ENCODE data around the gene ARPC1A. TPM values are rescaled to one million over a fixed set of nuclear protein-coding genes. Genes with fewer than 3 reads are reported as not detected.
"Not testable (repeated sequence)": the region's sequence is repeated elsewhere in the genome, so short reads cannot be mapped to it uniquely, and the experiment has no call there.

ARPC1A gene
- total RNA-seq, 2 donors from 2014 or later, result 47.4 to 74.1 TPM

DNA sequence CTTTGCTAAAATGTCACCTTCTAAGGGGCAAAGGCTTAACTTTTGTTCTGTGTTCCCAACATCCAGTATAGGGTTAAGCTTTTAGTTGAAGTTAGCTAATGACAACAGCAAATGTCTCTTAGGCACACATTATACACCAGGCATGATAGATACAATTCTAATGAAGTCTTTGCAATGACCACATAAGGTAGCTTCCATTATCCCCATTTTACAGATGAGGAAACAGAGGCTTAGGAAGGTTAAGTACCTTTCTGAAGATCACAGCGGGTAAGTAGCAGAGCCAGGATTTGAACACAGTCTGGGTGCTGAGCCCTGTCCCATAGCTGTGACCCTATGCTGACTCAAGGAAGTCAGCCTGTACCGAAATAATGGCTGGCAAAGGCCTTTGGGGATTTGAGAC, 84.9 kb downstream of the ARPC1A start:
- no peaks in the 10 kb centered on the region for H3K9me3 Mint-ChIP-seq
- peaks cover 24% of the 10 kb centered on the region for H3K4me1 Mint-ChIP-seq
- no peaks in the 10 kb centered on the region for H3K27me3 Mint-ChIP-seq
- peak overlapping the region; percentile 94 for H3K4me3 Mint-ChIP-seq
- peaks cover 90% of the 10 kb centered on the region for H3K36me3 Mint-ChIP-seq (ENCODE audit: low read depth)
- H3K27ac Mint-ChIP-seq, result peak overlapping the region; percentile 98
- no peak for ATAC-seq (replicated peaks)

DNA sequence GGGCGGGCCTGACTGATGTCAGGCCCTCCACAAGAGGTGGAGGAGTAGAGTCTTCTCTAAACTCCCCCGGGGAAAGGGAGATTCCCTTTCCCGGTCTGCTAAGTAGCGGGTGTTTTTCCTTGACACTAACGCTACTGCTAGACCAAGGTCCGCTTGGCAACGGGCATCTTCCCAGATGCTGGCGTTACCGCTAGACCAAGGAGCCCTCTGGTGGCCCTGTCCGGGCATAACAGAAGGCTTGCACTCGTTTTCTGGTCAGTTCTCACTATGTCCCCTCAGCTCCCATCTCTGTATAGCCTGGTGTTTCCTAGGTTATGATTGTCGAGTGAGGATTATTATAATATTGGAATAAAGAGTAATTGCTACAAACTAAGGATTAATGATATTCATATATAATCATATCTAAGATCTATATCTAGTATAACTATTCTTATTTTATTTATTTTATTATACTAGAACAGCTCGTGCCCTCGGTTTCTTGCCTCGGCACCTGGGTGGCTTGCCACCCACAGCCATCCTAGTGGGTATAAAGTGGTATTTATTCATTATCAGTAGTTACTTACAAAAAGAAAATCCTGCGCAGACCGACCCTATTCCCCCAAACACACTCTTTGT, 89.9 kb downstream of the ARPC1A start:
- Mint-ChIP-seq H3K27ac (peak overlapping the region; percentile 77), H3K36me3 (ENCODE audit: low read depth) (peaks cover 100% of the 10 kb centered on the region)
- ATAC-seq (replicated peaks); H3K4me3 Mint-ChIP-seq; H3K27me3 Mint-ChIP-seq; H3K4me1 Mint-ChIP-seq; H3K9me3 Mint-ChIP-seq: not testable (repeated sequence)

Other genes starting within 250 kb of the ARPC1A start
- gene SMURF1, start 181.8 kb upstream of the ARPC1A start, total RNA-seq, result 10 to 100 TPM; 23.0 to 26.0 TPM
- not detected for gene KPNA7, start 117.8 kb upstream of the ARPC1A start, total RNA-seq
- gene MYH16, start 53.1 kb upstream of the ARPC1A start, total RNA-seq, result not detected
- 100 to 1,000 TPM; 223 to 410 TPM for gene ARPC1B, start 48.8 kb downstream of the ARPC1A start, total RNA-seq
- 100 to 1,000 TPM in 1 of 2 donors, 10 to 100 TPM in 1; 73.7 to 129 TPM for gene PDAP1, start 82.7 kb downstream of the ARPC1A start, total RNA-seq
- gene BUD31, start 83.1 kb downstream of the ARPC1A start, total RNA-seq, result 100 to 1,000 TPM in 1 of 2 donors, 10 to 100 TPM in 1; 96.1 to 138 TPM
- gene PTCD1, start 112.9 kb downstream of the ARPC1A start, total RNA-seq, result 1 to 10 TPM; 4.3 to 5.4 TPM
- 10 to 100 TPM; 36.8 to 38.9 TPM for gene CPSF4, start 113.0 kb downstream of the ARPC1A start, total RNA-seq
- gene ATP5MF, start 140.3 kb downstream of the ARPC1A start, total RNA-seq, result 100 to 1,000 TPM; 251 to 460 TPM
- 10 to 100 TPM; 32.0 to 46.7 TPM for gene ZNF789, start 147.0 kb downstream of the ARPC1A start, total RNA-seq
- gene ZNF394, start 174.4 kb downstream of the ARPC1A start, total RNA-seq, result 10 to 100 TPM; 28.9 to 36.5 TPM
- gene ZKSCAN5, start 178.8 kb downstream of the ARPC1A start, total RNA-seq, result 10 to 100 TPM; 11.5 to 12.2 TPM
- gene FAM200A, start 226.2 kb downstream of the ARPC1A start, total RNA-seq, result 1 to 10 TPM; 2.7 to 5.5 TPM
- gene ZNF655, start 232.7 kb downstream of the ARPC1A start, total RNA-seq, result 10 to 100 TPM; 79.2 to 98.5 TPM